ENCODE measurements around the gene HS3ST5.

HS3ST5 gene

GRCh38 chr6:114155763-114156162 lies 187.1 kb downstream of the HS3ST5 start:
- no peaks in the 10 kb centered on the region for H3K9me3 ChIP-seq (ENCODE audit: control insufficient read depth, low read length)
- H3K79me1 ChIP-seq (replicated peaks; ENCODE audit: low read length, poor library complexity, severe bottlenecking): no peaks in the 10 kb centered on the region
- no peak overlapping the region for H3K9ac ChIP-seq (ENCODE audit: low read length)
- H3K27me3 ChIP-seq (ENCODE audit: control insufficient read depth in 1 of 2, insufficient read depth in 1 of 2, low read length in 2 of 2): no peaks in the 10 kb centered on the region
- H3K4me1 ChIP-seq (ENCODE audit: control insufficient read depth, insufficient read depth, low read depth, low read length): no peaks in the 10 kb centered on the region
- H4K91ac ChIP-seq (ENCODE audit: low read length): no peak overlapping the region
- H2BK12ac ChIP-seq (ENCODE audit: low read length in 2 of 2): no peak overlapping the region
- H3K14ac ChIP-seq (ENCODE audit: low read length in 2 of 2): no peak overlapping the region
- DNase-seq: no peak
- no peak overlapping the region for H2BK15ac ChIP-seq (ENCODE audit: low read depth, poor library complexity, severe bottlenecking)
- H3K18ac ChIP-seq (ENCODE audit: low read depth in 1 of 2, low read length in 2 of 2): no peak overlapping the region
- H3K27ac ChIP-seq (ENCODE audit: low read length, poor library complexity, severe bottlenecking): no peak overlapping the region
- no peak overlapping the region for H3K4ac ChIP-seq (ENCODE audit: low read depth in 1 of 2, low read length in 2 of 2)
- H4K8ac ChIP-seq (ENCODE audit: low read length): no peak overlapping the region
- no peak overlapping the region for H3K4me2 ChIP-seq (ENCODE audit: low read length, poor library complexity, severe bottlenecking)
- H3K36me3 ChIP-seq (ENCODE audit: control insufficient read depth in 1 of 2, insufficient read depth in 2 of 2, low read depth in 1 of 2, low read length in 2 of 2): no peaks in the 10 kb centered on the region
- H2AFZ ChIP-seq (ENCODE audit: low read depth, low read length): no peak overlapping the region
- no peak overlapping the region for H3K4me3 ChIP-seq (ENCODE audit: insufficient read depth in 1 of 2, low read depth in 1 of 2, low read length in 2 of 2)
- H2BK5ac ChIP-seq (ENCODE audit: low read depth, low read length, poor library complexity, severe bottlenecking): no peak overlapping the region
- no peak overlapping the region for H2AK5ac ChIP-seq (ENCODE audit: low read length, severe bottlenecking)
- H2BK120ac ChIP-seq (ENCODE audit: low read depth, low read length): no peak overlapping the region
- no peak overlapping the region for H3K23ac ChIP-seq (ENCODE audit: low read length in 2 of 2)
- 58% methylated on average over 3 of the region's 3 CpGs for WGBS

GRCh38 chr6:114154812-114155211 lies 188.0 kb downstream of the HS3ST5 start:
- H2BK12ac ChIP-seq (ENCODE audit: low read length in 2 of 2): no peak overlapping the region
- no peak overlapping the region for H2BK15ac ChIP-seq (ENCODE audit: low read depth, poor library complexity, severe bottlenecking)
- WGBS: 76% methylated on average over 2 of the region's 4 CpGs
- no peak overlapping the region for H2BK120ac ChIP-seq (ENCODE audit: low read depth, low read length)
- H4K8ac ChIP-seq (ENCODE audit: low read length): no peak overlapping the region
- H4K91ac ChIP-seq (ENCODE audit: low read length): no peak overlapping the region
- H3K27ac ChIP-seq (ENCODE audit: low read length, poor library complexity, severe bottlenecking): no peak overlapping the region
- no peak overlapping the region for H3K4me3 ChIP-seq (ENCODE audit: insufficient read depth in 1 of 2, low read depth in 1 of 2, low read length in 2 of 2)
- H3K4me2 ChIP-seq (ENCODE audit: low read length, poor library complexity, severe bottlenecking): no peak overlapping the region
- H3K23ac ChIP-seq (ENCODE audit: low read length in 2 of 2): no peak overlapping the region
- H2BK5ac ChIP-seq (ENCODE audit: low read depth, low read length, poor library complexity, severe bottlenecking): no peak overlapping the region
- H3K79me1 ChIP-seq (replicated peaks; ENCODE audit: low read length, poor library complexity, severe bottlenecking): no peaks in the 10 kb centered on the region
- no peak overlapping the region for H2AFZ ChIP-seq (ENCODE audit: low read depth, low read length)
- H3K14ac ChIP-seq (ENCODE audit: low read length in 2 of 2): no peak overlapping the region
- H3K4ac ChIP-seq (ENCODE audit: low read depth in 1 of 2, low read length in 2 of 2): no peak overlapping the region
- H3K27me3 ChIP-seq (ENCODE audit: control insufficient read depth in 1 of 2, insufficient read depth in 1 of 2, low read length in 2 of 2): no peaks in the 10 kb centered on the region
- H3K36me3 ChIP-seq (ENCODE audit: control insufficient read depth in 1 of 2, insufficient read depth in 2 of 2, low read depth in 1 of 2, low read length in 2 of 2): no peaks in the 10 kb centered on the region
- H2AK5ac ChIP-seq (ENCODE audit: low read length, severe bottlenecking): no peak overlapping the region
- no peak for DNase-seq
- H3K9ac ChIP-seq (ENCODE audit: low read length): no peak overlapping the region
- H3K4me1 ChIP-seq (ENCODE audit: control insufficient read depth, insufficient read depth, low read depth, low read length): no peaks in the 10 kb centered on the region
- no peaks in the 10 kb centered on the region for H3K9me3 ChIP-seq (ENCODE audit: control insufficient read depth, low read length)
- H3K18ac ChIP-seq (ENCODE audit: low read depth in 1 of 2, low read length in 2 of 2): no peak overlapping the region

- no peak overlapping the region for H4K8ac ChIP-seq (ENCODE audit: low read length)
- H3K27ac ChIP-seq (ENCODE audit: low read length, poor library complexity, severe bottlenecking): no peak overlapping the region
- no peak overlapping the region for H2BK15ac ChIP-seq (ENCODE audit: low read depth, poor library complexity, severe bottlenecking)
- H2BK5ac ChIP-seq (ENCODE audit: low read depth, low read length, poor library complexity, severe bottlenecking): no peak overlapping the region
- no peak for DNase-seq
- no peak overlapping the region for H2BK12ac ChIP-seq (ENCODE audit: low read length in 2 of 2)
- H3K23ac ChIP-seq (ENCODE audit: low read length in 2 of 2): no peak overlapping the region
- no peak overlapping the region for H4K91ac ChIP-seq (ENCODE audit: low read length)
- H3K9ac ChIP-seq (ENCODE audit: low read length): no peak overlapping the region
- H3K4me3 ChIP-seq (ENCODE audit: insufficient read depth in 1 of 2, low read depth in 1 of 2, low read length in 2 of 2): no peak overlapping the region
- H3K9me3 ChIP-seq (ENCODE audit: control insufficient read depth, low read length): no peaks in the 10 kb centered on the region
- H3K79me1 ChIP-seq (replicated peaks; ENCODE audit: low read length, poor library complexity, severe bottlenecking): no peaks in the 10 kb centered on the region
- no peak overlapping the region for H3K18ac ChIP-seq (ENCODE audit: low read depth in 1 of 2, low read length in 2 of 2)
- H3K36me3 ChIP-seq (ENCODE audit: control insufficient read depth in 1 of 2, insufficient read depth in 2 of 2, low read depth in 1 of 2, low read length in 2 of 2): no peaks in the 10 kb centered on the region
- H2BK120ac ChIP-seq (ENCODE audit: low read depth, low read length): no peak overlapping the region
- 100% methylated on average over 1 of the region's 3 CpGs for WGBS
- no peaks in the 10 kb centered on the region for H3K4me1 ChIP-seq (ENCODE audit: control insufficient read depth, insufficient read depth, low read depth, low read length)
- no peaks in the 10 kb centered on the region for H3K27me3 ChIP-seq (ENCODE audit: control insufficient read depth in 1 of 2, insufficient read depth in 1 of 2, low read length in 2 of 2)
- H3K4me2 ChIP-seq (ENCODE audit: low read length, poor library complexity, severe bottlenecking): no peak overlapping the region
- H3K14ac ChIP-seq (ENCODE audit: low read length in 2 of 2): no peak overlapping the region
- no peak overlapping the region for H3K4ac ChIP-seq (ENCODE audit: low read depth in 1 of 2, low read length in 2 of 2)
- H2AK5ac ChIP-seq (ENCODE audit: low read length, severe bottlenecking): no peak overlapping the region
- H2AFZ ChIP-seq (ENCODE audit: low read depth, low read length): no peak overlapping the region
These were observed 189.4 kb downstream of the HS3ST5 start for GRCh38 chr6:114153448-114153847.

DNA sequence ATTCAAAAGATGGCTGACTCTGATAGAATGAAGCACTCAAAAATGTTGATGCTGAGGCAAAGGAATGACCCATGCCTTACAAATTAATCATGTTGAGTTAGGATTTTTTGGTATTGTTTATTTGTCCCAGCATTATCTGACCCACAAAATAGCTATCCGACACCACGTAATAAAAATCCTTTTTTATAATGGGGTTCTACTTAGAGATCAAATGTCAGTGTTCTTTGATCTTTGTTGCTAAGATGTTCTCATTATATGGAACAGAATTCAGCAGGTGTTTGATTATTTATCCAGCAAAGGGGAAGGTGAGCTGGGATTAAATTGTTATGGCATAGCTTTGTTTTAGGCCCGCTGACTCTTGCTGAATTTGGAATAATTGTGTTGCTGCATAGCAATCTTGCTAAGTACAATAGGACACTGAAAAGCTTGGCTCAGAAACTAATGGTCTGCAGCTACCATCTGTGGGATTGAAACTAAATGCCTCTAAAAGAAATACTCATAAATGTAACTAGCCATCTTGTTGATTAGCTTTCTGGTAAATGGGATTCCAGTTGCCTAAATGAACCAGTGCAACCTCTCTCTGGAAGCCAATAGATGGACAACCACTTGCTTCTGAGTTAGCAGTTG lies 191.6 kb downstream of the HS3ST5 start:
- no peaks in the 10 kb centered on the region for H3K4me1 ChIP-seq (ENCODE audit: control insufficient read depth, insufficient read depth, low read depth, low read length)
- no peaks in the 10 kb centered on the region for H3K79me1 ChIP-seq (replicated peaks; ENCODE audit: low read length, poor library complexity, severe bottlenecking)
- 96% methylated on average over 2 of the region's 3 CpGs for WGBS
- H3K27me3 ChIP-seq (ENCODE audit: control insufficient read depth in 1 of 2, insufficient read depth in 1 of 2, low read length in 2 of 2): no peaks in the 10 kb centered on the region
- H3K4me2 ChIP-seq (ENCODE audit: low read length, poor library complexity, severe bottlenecking): no peak overlapping the region
- H3K18ac ChIP-seq (ENCODE audit: low read depth in 1 of 2, low read length in 2 of 2): no peak overlapping the region
- no peak for DNase-seq
- no peak overlapping the region for H3K23ac ChIP-seq (ENCODE audit: low read length in 2 of 2)
- no peak overlapping the region for H2BK15ac ChIP-seq (ENCODE audit: low read depth, poor library complexity, severe bottlenecking)
- H3K4ac ChIP-seq (ENCODE audit: low read depth in 1 of 2, low read length in 2 of 2): no peak overlapping the region
- H3K9me3 ChIP-seq (ENCODE audit: control insufficient read depth, low read length): peaks cover 7% of the 10 kb centered on the region
- H3K14ac ChIP-seq (ENCODE audit: low read length in 2 of 2): no peak overlapping the region
- no peak overlapping the region for H4K8ac ChIP-seq (ENCODE audit: low read length)
- no peak overlapping the region for H3K4me3 ChIP-seq (ENCODE audit: insufficient read depth in 1 of 2, low read depth in 1 of 2, low read length in 2 of 2)
- no peak overlapping the region for H3K9ac ChIP-seq (ENCODE audit: low read length)
- H2AK5ac ChIP-seq (ENCODE audit: low read length, severe bottlenecking): no peak overlapping the region
- no peak overlapping the region for H2BK5ac ChIP-seq (ENCODE audit: low read depth, low read length, poor library complexity, severe bottlenecking)
- no peaks in the 10 kb centered on the region for H3K36me3 ChIP-seq (ENCODE audit: control insufficient read depth in 1 of 2, insufficient read depth in 2 of 2, low read depth in 1 of 2, low read length in 2 of 2)
- no peak overlapping the region for H4K91ac ChIP-seq (ENCODE audit: low read length)
- no peak overlapping the region for H2BK120ac ChIP-seq (ENCODE audit: low read depth, low read length)
- no peak overlapping the region for H2BK12ac ChIP-seq (ENCODE audit: low read length in 2 of 2)
- H3K27ac ChIP-seq (ENCODE audit: low read length, poor library complexity, severe bottlenecking): no peak overlapping the region
- H2AFZ ChIP-seq (ENCODE audit: low read depth, low read length): no peak overlapping the region
